HEK293 (cell line): ENCODE measurements around the gene SLC25A45.

Source experiments
- CTCF ChIA-PET: fragments of 350-600 bp; formaldehyde crosslinking; extraction: SDS; loops from one replicate; lab custom pipeline; 2021; ENCODE audit warnings: antibody characterized with exemption; lab: Yijun Ruan, JAX
- POLR2A ChIA-PET: fragments of 300-600 bp; formaldehyde crosslinking; extraction: SDS; loops from one replicate; lab custom pipeline; 2020; ENCODE audit warnings: antibody characterized with exemption, inconsistent platforms; lab: Yijun Ruan, JAX
- H3K27ac ChIP-seq: fragments of 200-500 bp; sonication (Bioruptor generic); 2 replicates; pipeline ENCODE4 v1.5.1; 2014; ENCODE audit warnings: low read depth, low read length, control low read depth, inconsistent platforms; ENCODE audit errors: extremely low read depth
- H3K36me3 ChIP-seq, 2 experiments: fragments of 200-500 bp in 1 of 2; sonication (Bioruptor generic) in 1 of 2; 1 replicate in 1 of 2; 2 replicates in 1 of 2; pipeline ENCODE4 v1.5.1; 2014 to 2017; ENCODE audit warnings: inconsistent platforms in 2 of 2, low read length in 2 of 2; ENCODE audit not compliant: control insufficient read depth in 2 of 2, insufficient read depth in 1 of 2
- H3K4me1 ChIP-seq: fragments of 200-500 bp; sonication (Bioruptor generic); 2 replicates; pipeline ENCODE4 v1.5.1; 2014; ENCODE audit warnings: mild to moderate bottlenecking, low read length, inconsistent platforms; ENCODE audit not compliant: control insufficient read depth, insufficient read depth
- H3K4me3 ChIP-seq: 2 replicates; pipeline ENCODE4 v1.5.1; 2011; ENCODE audit warnings: low read depth, mild to moderate bottlenecking, control low read depth, low read length, moderate library complexity
- H3K9me3 ChIP-seq: fragments of 200-500 bp; sonication (Bioruptor generic); 2 replicates; pipeline ENCODE4 v1.5.1; 2014; ENCODE audit warnings: low read depth, low read length, inconsistent platforms; ENCODE audit not compliant: control insufficient read depth, insufficient read depth
- GLIS1 ChIP-seq: fragments of 450-650 bp; formaldehyde crosslinking; IDR thresholded peaks from 2 replicates; pipeline ENCODE4 v1.5.1; 2016; ENCODE audit warnings: missing biosample characterization, missing genetic modification characterization
- PBX3 ChIP-seq: sonication (generic); formaldehyde crosslinking; IDR thresholded peaks from 2 replicates; pipeline ENCODE4 v1.8.1; 2022; ENCODE audit warnings: mild to moderate bottlenecking, moderate library complexity, missing genetic modification reagents
- YY2 ChIP-seq: fragments of 450-650 bp; formaldehyde crosslinking; IDR thresholded peaks from 2 replicates; pipeline ENCODE4 v1.5.1; 2016; ENCODE audit warnings: missing biosample characterization, missing genetic modification characterization
- ZFP37 ChIP-seq: fragments of 450-650 bp; formaldehyde crosslinking; IDR thresholded peaks from 2 replicates; pipeline ENCODE4 v1.5.1; 2016; ENCODE audit warnings: missing biosample characterization, missing genetic modification characterization
- ZNF140 ChIP-seq: fragments of 450-650 bp; formaldehyde crosslinking; IDR thresholded peaks from 2 replicates; pipeline ENCODE4 v1.5.1; 2016; ENCODE audit warnings: missing biosample characterization, missing genetic modification characterization
- ZNF146 ChIP-seq: fragments of 450-650 bp; formaldehyde crosslinking; IDR thresholded peaks from 2 replicates; pipeline ENCODE4 v1.5.1; 2016; ENCODE audit warnings: missing biosample characterization, missing genetic modification characterization
- ZNF148 ChIP-seq: fragments of 450-650 bp; formaldehyde crosslinking; IDR thresholded peaks from 2 replicates; pipeline ENCODE4 v1.5.0; 2017; ENCODE audit warnings: missing biosample characterization, missing genetic modification characterization, borderline replicate concordance
- ZNF169 ChIP-seq: fragments of 450-650 bp; formaldehyde crosslinking; IDR thresholded peaks from 2 replicates; pipeline ENCODE4 v1.5.1; 2016; ENCODE audit warnings: missing biosample characterization, missing genetic modification characterization
- ZNF221 ChIP-seq: fragments of 450-650 bp; formaldehyde crosslinking; IDR thresholded peaks from 2 replicates; pipeline ENCODE4 v1.5.1; 2017; ENCODE audit warnings: missing biosample characterization, missing genetic modification characterization, borderline replicate concordance
- ZNF248 ChIP-seq: fragments of 450-650 bp; formaldehyde crosslinking; IDR thresholded peaks from 2 replicates; pipeline ENCODE4 v1.5.1; 2017; ENCODE audit warnings: missing biosample characterization, missing genetic modification characterization
- ZNF362 ChIP-seq: fragments of 450-650 bp; formaldehyde crosslinking; IDR thresholded peaks from 2 replicates; pipeline ENCODE4 v1.5.1; 2016; ENCODE audit warnings: missing biosample characterization, missing genetic modification characterization
- ZNF416 ChIP-seq: fragments of 450-650 bp; formaldehyde crosslinking; IDR thresholded peaks from 2 replicates; pipeline ENCODE4 v1.5.1; 2016; ENCODE audit warnings: missing biosample characterization, missing genetic modification characterization
- ZNF544 ChIP-seq: fragments of 450-650 bp; formaldehyde crosslinking; IDR thresholded peaks from 2 replicates; pipeline ENCODE4 v1.5.0; 2017; ENCODE audit warnings: missing biosample characterization, missing genetic modification characterization
- ZNF548 ChIP-seq: fragments of 450-650 bp; formaldehyde crosslinking; IDR thresholded peaks from 2 replicates; pipeline ENCODE4 v1.5.1; 2016; ENCODE audit warnings: missing biosample characterization, missing genetic modification characterization
- ZNF585B ChIP-seq: fragments of 450-650 bp; formaldehyde crosslinking; IDR thresholded peaks from 2 replicates; pipeline ENCODE4 v1.5.1; 2016; ENCODE audit warnings: missing biosample characterization, missing genetic modification characterization
- ZNF596 ChIP-seq: fragments of 450-650 bp; IDR thresholded peaks from 2 replicates; pipeline ENCODE4 v1.5.0; 2018; ENCODE audit warnings: missing biosample characterization, mild to moderate bottlenecking, missing genetic modification characterization, moderate library complexity
- ZNF600 ChIP-seq: fragments of 450-650 bp; formaldehyde crosslinking; IDR thresholded peaks from 2 replicates; pipeline ENCODE4 v1.5.1; 2016; ENCODE audit warnings: missing biosample characterization, missing genetic modification characterization
- ZNF610 ChIP-seq: fragments of 450-650 bp; formaldehyde crosslinking; IDR thresholded peaks from 2 replicates; pipeline ENCODE4 v1.5.1; 2016; ENCODE audit warnings: missing biosample characterization, missing genetic modification characterization, borderline replicate concordance
- ZNF623 ChIP-seq: fragments of 450-650 bp; formaldehyde crosslinking; IDR thresholded peaks from 2 replicates; pipeline ENCODE4 v1.5.1; 2016; ENCODE audit warnings: missing biosample characterization, missing genetic modification characterization
- ZNF701 ChIP-seq: fragments of 450-650 bp; formaldehyde crosslinking; IDR thresholded peaks from 2 replicates; pipeline ENCODE4 v1.5.1; 2016; ENCODE audit warnings: missing biosample characterization, missing genetic modification characterization
- ZNF776 ChIP-seq: fragments of 450-650 bp; formaldehyde crosslinking; IDR thresholded peaks from 2 replicates; pipeline ENCODE4 v1.5.0; 2017; ENCODE audit warnings: missing biosample characterization, missing genetic modification characterization, borderline replicate concordance
- TF ChIP-seq, protein P1 (sequence below): fragments of 450-650 bp; formaldehyde crosslinking; IDR thresholded peaks from 2 replicates; pipeline ENCODE4 v1.5.1; 2017; ENCODE audit warnings: missing biosample characterization, missing genetic modification characterization
- TF ChIP-seq, protein P2 (sequence below): fragments of 450-650 bp; formaldehyde crosslinking; conservative IDR thresholded peaks from 2 replicates; pipeline ENCODE4 v1.5.1; 2016; ENCODE audit warnings: low read depth, missing biosample characterization, missing genetic modification characterization

The SLC25A45 gene

GRCh38 chr11:65357856-65358356 is 24.5 kb downstream of the SLC25A45 start:
- no peak overlapping the region for H3K27ac ChIP-seq
- no peaks in the 10 kb centered on the region for H3K36me3 ChIP-seq
- H3K9me3 ChIP-seq, result no peaks in the 10 kb centered on the region
- H3K4me1 ChIP-seq, result no peaks in the 10 kb centered on the region
- no peak overlapping the region for H3K4me3 ChIP-seq
- TF ChIP-seq ZNF221 (no peak), YY2 (no peak), ZNF600 (tag by site-specific recombination) (peak; percentile 81), ZNF585B (no peak), ZNF596 (tag by site-specific recombination) (no peak), ZNF248 (tag by site-specific recombination) (no peak), PBX3 (CRISPR knock-in tag) (no peak), ZNF623 (no peak), ZFP37 (no peak), ZNF148 (tag by site-specific recombination) (no peak), ZNF610 (tag by site-specific recombination) (no peak), ZNF416 (tag by site-specific recombination) (no peak), ZNF701 (tag by site-specific recombination) (no peak), ZNF548 (no peak), ZNF146 (tag by site-specific recombination) (no peak), ZNF362 (tag by site-specific recombination) (no peak), ZNF544 (tag by site-specific recombination) (no peak), ZNF140 (0 out of 2 replicates have a peak, but pooled peaks have one; percentile 16), ZNF776 (tag by site-specific recombination) (no peak), GLIS1 (tag by site-specific recombination) (peak; percentile 1; the same call in 1 of the 2 replicates), ZNF169 (tag by site-specific recombination) (no peak)
- TF ChIP-seq, protein P1, sequence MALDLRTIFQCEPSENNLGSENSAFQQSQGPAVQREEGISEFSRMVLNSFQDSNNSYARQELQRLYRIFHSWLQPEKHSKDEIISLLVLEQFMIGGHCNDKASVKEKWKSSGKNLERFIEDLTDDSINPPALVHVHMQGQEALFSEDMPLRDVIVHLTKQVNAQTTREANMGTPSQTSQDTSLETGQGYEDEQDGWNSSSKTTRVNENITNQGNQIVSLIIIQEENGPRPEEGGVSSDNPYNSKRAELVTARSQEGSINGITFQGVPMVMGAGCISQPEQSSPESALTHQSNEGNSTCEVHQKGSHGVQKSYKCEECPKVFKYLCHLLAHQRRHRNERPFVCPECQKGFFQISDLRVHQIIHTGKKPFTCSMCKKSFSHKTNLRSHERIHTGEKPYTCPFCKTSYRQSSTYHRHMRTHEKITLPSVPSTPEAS, result no peak
- TF ChIP-seq, protein P2, sequence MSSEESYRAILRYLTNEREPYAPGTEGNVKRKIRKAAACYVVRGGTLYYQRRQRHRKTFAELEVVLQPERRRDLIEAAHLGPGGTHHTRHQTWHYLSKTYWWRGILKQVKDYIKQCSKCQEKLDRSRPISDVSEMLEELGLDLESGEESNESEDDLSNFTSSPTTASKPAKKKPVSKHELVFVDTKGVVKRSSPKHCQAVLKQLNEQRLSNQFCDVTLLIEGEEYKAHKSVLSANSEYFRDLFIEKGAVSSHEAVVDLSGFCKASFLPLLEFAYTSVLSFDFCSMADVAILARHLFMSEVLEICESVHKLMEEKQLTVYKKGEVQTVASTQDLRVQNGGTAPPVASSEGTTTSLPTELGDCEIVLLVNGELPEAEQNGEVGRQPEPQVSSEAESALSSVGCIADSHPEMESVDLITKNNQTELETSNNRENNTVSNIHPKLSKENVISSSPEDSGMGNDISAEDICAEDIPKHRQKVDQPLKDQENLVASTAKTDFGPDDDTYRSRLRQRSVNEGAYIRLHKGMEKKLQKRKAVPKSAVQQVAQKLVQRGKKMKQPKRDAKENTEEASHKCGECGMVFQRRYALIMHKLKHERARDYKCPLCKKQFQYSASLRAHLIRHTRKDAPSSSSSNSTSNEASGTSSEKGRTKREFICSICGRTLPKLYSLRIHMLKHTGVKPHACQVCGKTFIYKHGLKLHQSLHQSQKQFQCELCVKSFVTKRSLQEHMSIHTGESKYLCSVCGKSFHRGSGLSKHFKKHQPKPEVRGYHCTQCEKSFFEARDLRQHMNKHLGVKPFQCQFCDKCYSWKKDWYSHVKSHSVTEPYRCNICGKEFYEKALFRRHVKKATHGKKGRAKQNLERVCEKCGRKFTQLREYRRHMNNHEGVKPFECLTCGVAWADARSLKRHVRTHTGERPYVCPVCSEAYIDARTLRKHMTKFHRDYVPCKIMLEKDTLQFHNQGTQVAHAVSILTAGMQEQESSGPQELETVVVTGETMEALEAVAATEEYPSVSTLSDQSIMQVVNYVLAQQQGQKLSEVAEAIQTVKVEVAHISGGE, result no peak
- ChIA-PET POLR2A (interaction anchor here (0.7 to 2.2 kb wide), 5 partner anchors 23 to 142 kb away, joined by 3 to 8 read pairs (median 4); partner anchors contain the start of genes DPF2, MALAT1 and NEAT1), CTCF (interaction anchor here (0.6 to 1.4 kb wide), 2 partner anchors 58 to 156 kb away, joined by 4 to 5 read pairs; no protein-coding TSS in a partner anchor)
